ENCODE measurements around the gene SFSWAP.
"Not testable (repeated sequence)": the region's sequence is repeated elsewhere in the genome, so short reads cannot be mapped to it uniquely, and the experiment has no call there.

The SFSWAP gene

DNA sequence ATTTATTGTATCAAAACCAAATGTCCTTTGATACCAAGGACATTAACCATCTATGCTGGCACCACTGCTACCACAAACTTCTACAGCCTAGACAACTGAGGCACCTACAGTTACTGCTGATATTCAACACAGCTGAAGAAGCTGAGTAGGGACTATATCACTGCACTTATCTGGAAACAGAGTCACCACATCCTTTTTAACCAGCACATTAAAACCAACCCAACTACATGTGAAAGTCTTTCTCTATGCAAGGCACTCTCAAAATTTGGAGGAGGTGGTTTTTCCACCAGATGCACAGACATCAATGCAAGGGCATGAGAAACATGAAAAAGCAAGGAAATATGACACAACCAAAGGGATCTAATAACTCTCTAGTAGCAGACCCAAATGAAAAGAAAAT is 7.7 kb upstream of the SFSWAP start:
- DNase-seq, result no peak

- no peak for DNase-seq
These were observed 6.4 kb upstream of the SFSWAP start for GRCh38 chr12:131704509-131704908.

- DNase-seq, result not testable (repeated sequence)
These were observed 4.2 kb upstream of the SFSWAP start for GRCh38 chr12:131706709-131707108.

DNA sequence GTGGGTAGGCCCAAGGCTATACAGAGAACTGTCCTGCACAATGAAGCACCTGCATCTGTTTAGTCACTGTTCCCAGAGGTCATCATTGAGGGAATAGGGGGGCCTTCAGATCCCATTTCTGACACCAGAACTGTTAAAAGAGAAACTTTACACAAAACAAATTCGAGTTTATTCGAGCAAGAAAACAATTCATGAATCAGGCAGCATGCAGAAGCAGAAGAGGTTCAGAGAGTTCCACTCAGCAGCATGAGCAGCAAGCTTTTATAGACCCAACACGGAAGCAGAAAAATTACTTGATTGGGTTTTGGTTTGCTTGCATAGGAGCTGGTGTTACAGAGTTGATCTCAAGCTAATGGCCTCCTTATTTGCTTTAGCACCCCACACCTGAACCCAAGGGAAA is 1.7 kb upstream of the SFSWAP start:
- DNase-seq, result no peak

DNA sequence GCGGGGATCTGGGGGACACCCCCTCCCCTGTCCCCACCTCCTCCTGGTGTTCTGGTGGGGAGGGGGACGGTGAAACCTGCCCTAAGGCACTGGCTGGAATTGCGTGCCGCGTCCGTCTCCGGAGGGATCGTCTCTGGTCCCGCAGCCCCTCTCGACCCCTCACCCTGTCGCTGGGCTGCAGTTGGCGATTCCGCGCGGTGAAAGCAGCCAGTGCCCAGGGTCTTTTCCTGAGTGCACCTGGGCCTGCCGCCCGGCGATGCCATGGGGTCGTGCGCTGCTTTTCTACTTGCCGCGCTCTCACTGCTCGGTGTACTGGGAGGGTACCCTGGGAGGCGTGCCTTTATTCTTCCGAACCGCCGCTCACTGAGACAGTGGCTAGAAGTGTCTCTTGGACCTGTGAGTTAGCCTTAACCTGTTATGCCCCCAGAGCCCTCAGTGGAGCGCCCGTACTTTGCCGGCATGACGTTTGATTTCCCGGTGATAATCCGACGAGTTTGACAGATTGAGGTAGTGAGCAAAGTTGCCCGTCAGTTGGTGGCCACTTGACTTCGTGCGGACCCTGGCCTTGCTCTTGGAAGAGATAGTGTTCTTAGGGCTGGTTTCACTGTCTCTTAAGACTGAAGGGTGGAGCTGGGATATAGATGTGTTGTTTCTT is 788 bp downstream of the SFSWAP start:
- no peak for DNase-seq

DNA sequence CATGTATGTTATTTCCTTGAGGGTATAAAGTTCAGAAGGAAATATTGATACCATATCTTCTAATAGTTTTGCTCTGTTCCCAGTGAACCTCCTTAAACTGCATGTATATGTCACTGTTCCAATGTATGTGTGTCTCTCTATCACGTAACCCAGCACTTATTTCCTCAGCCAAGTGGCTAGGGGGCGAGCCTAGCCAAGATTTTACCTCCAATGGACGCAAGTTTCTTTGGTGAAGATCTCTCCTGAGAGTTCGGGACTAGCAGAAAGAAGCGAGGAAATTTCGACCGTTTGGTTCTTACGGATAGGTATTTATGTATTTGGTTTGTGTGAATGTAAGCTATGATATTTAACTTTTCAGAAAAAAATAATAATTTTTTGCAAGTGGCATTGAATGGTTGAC is 2.5 kb downstream of the SFSWAP start:
- DNase-seq, result no peak

DNA sequence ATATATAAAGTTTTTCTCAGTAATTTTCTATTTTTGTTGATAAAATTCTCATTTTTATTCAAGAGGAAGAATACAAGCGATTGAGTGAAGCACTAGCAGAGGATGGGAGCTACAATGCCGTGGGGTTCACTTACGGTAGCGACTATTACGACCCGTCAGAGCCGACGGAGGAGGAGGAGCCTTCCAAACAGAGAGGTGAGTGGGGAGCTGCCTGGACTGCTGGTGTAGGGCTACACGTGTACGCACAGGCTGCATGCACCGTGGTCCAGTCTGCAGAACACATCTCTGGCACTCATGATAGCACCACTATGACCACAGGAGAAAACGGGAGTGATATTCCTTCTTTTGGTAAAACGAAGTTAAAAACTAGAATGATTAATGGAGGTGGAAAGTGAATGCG is 3.9 kb downstream of the SFSWAP start:
- no peak for DNase-seq

DNA sequence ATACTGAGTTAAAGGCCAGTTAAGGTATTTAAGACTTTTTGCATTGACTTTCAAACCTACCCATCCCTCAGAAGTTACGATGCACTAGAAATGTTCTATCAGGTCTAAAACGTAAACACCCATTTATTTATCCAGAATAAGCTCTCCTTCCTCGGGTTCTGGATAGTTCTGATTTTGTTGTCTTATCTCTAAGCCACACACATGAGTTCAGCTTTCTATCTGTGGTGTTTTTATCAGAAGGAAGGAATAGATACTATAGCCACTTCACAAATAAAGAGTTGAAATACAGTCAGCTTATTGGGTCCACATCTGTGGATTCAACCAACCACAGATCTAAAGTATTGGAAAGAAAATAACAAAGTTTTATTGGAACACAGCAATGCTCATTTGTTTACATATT is 5.4 kb downstream of the SFSWAP start:
- DNase-seq, result no peak

DNA sequence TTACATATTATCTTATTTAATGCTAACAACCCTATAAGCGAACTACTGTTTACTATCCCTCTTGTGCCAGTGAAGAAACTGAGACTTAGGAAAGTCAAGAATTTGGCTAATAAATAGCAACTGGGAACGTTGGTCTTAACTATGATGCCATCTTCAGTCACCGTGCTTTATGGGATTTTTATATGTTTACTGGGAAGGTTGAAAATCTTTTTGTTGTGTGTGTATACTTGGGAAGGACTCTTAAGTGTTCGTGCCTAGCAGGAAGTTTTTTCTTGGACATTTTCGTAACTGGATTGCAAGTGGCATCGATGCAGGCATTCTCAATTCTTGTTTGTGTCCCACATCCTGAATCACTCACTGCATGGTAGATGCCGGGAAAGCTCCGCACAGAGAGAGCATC is 9.4 kb downstream of the SFSWAP start:
- DNase-seq, result no peak

GRCh38 chr12:131720921-131721320 is 10.0 kb downstream of the SFSWAP start:
- DNase-seq, result no peak

- no peak for DNase-seq
These were observed 10.7 kb downstream of the SFSWAP start for GRCh38 chr12:131721548-131721947.

- DNase-seq, result no peak
These were observed 12.6 kb downstream of the SFSWAP start for GRCh38 chr12:131723532-131723931.

DNA sequence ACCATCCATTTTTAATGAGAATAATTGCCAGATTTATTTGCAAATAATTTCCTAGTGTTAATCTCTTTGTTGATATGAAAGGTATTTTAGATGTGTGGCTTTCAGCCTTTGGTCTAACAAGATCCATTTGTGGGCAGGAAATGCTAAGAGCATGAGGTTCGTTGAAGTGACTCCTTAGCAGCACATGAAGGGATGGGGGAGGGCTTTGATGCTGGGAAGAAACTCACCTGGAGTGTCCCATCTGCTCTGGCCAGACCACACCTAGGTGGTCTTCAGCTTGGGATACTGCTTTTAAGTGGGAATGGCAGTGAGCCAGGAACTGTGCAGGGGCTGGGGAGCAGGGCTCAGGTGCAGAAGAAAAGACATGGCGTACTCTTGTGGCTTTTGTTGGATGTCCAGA is 13.6 kb downstream of the SFSWAP start:
- DNase-seq, result no peak

DNA sequence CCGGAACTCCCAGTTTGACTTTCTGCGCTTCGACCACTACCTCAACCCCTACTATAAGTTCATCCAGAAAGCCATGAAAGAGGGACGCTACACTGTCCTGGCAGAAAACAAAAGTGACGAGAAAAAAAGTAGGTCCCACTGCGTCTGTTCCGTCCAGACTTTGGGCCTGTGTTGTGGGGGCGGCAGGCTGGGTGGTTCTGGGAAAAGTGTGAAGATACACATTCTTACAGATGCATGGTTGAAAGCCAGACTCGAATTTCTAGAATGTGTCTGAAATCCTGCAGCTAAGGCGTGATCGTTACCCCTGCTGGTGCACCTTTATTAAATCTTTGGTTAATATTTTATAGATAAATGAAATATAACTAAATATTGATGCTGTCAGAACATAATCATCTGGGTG is 14.6 kb downstream of the SFSWAP start:
- no peak for DNase-seq

DNA sequence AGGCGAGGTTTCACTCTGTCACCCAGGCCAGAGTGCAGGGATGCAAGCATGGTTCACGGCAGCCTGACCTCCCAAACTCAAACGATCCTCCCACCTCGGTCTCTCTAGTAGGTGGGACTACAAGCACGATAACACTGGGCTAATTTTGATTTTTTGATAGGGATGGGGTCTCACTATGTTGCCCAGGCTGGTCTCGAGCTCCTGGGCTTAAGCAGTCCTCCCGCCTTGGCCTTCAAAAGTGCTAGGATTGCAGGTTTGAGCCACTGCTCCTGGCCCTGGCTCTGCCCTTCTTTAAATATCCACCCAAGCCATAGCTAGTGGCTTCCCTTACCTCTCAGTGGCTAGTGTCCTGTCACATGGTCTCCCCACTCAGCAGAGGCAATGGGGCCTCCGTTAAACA is 17.8 kb downstream of the SFSWAP start:
- DNase-seq, result no peak

DNA sequence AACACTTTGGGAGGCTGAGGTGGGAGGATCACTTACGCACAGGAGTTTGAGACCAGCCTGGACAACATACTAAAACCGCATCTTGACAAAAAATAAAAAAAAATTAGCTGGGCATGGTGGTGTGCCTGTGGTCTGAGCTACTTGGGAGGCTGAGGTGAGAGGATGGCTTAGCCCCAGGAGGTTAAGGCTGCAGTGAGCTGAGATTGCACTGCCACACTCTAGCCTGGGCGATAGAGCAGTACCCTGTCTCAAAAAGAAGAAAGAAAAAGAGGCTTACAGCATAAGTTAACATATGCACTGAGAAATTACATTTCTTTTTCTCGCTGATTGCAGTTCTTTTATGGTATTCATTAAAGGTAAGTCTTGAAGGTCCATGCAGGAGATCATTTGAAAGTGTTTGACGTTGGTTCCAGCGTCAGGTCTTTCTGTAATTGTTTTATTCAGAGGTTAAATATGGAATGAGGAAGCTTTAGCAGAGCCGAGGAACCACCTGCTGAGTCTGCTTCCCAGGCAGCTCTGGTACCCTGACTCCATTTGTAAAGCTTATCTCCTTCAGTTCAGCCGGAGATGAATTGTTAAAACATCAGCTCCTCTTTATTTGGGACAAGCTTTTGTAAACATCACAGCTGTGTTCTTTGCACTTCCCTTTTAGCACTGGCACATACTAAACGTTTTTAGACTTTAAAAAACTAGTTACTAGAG is 18.5 kb downstream of the SFSWAP start:
- DNase-seq, result no peak

DNA sequence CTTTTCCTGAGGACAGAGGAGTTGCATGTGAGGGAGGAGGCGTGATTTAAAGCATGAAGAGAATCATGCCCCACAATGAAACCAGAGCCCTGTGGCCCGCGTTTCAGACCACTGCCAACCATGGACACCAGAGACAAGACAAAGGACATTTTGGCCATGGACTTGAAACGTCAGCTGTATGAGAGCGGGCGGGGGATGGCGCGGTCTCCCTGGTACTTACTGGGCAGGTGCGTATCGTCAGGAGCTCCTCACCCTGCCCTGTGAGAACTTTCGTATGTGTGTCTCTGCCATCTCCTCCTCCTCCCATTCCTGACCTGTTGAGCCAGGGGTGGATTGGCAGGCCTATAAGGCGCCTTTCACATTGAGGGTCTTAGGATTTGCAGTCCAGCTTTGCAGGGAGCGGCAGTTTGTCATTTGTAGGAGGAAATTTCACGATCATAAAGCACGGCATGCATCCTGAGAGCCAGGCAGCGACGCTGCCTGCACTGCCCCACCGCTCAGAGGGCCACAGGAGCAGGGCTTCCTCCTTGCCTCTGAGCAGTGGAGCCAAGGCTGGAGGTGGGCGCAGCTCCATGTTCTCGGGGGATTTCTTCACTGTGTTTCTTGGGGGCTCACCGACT is 22.2 kb downstream of the SFSWAP start:
- peak in 1 of 2 experiments; percentile 1 for DNase-seq

- DNase-seq, result no peak
These were observed 23.0 kb downstream of the SFSWAP start for GRCh38 chr12:131733874-131734273.

DNA sequence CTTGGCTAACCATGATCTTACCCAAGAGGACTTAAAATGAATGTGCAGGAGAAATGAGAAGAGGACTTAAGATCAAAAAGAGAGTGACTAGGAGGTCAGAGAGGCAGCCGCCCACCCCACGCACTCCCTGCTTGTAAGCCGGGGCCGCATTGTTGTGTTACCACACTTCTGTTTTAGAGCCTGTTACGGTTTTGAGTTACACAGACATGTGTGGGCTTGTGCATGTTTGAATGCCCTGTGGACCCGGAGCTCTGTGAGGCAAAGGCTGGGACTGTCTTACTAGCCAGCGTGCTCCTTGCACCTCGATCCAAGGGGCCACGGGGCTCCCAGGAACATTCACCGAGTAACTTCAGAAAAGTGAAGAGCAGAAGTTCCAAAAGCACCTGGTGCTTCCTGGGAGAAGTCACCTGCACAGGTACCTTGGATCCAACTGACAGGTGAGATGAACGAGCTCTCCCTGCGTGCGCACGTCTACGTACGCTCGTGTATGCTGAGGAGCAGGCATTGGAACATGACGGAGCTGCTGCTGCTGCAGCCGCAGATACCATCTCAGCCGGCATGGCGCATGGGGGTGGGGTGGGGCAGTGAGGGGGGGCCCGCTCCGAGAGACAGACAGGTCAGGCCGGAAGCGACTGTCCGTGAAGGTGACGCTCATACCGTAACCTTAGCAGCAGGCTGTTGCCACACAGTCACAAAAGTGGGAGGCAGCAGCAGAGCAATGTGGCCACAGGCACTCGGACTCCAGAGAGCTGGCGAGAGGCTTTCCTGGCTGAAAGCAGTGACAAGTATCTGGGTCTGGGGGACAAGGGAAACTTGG is 23.7 kb downstream of the SFSWAP start:
- peak in 1 of 2 experiments; percentile 15 for DNase-seq

GRCh38 chr12:131735153-131735456 is 24.2 kb downstream of the SFSWAP start:
- DNase-seq, result no peak

GRCh38 chr12:131735476-131736445 is 24.9 kb downstream of the SFSWAP start:
- DNase-seq, result no peak

GRCh38 chr12:131736446-131737149 is 25.7 kb downstream of the SFSWAP start:
- no peak for DNase-seq
